Measurements from ENCODE around the gene RAB34. TPM values are rescaled to one million over a fixed set of nuclear protein-coding genes. Genes with fewer than 3 reads are reported as not detected.

The RAB34 gene
- total and polyA plus RNA-seq, 8 donors = 79.4 to 213 (median 189) TPM

DNA sequence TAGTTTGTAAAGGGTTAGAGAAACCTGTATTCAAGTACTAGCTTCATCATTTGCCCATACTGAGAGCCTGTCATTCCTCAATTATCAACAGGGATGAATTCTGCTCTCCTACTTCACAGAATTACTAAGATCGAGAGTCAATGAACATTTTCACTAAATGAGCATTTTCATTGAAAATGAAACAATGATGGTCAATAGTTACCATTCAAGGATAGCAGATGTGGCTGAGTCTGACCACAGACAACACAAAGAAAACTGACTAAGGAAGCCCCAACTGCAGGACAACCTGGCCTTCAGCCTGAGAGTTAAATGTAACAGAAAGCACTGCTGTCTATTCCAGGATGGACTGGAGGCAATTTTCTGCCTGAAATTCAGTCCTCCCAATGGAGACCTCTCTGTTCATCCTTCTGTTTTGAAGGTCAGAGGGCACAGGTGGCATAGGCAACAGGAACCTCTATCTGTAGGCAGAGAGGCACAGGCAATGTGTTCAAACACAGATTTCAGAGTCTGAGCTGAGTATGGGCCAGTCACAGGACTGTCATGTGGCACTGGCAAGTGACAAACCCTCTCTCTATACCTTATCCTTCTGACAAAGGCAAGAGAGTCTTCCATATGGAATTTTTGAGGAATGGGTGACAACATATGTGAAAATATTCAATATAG is 45.6 kb upstream of the RAB34 start:
- H3K9me3 ChIP-seq = no peaks in the 10 kb centered on the region
- no peak overlapping the region for H3K4me3 ChIP-seq
- H3K27ac ChIP-seq = peak overlapping the region in 1 of 2 donors; percentile 15
- peaks cover 0 to 45% of the 10 kb centered on the region in 2 donors for H3K36me3 ChIP-seq
- DNase-seq (no peak), ATAC-seq (peak; percentile 8)
- H3K27me3 ChIP-seq = no peaks in the 10 kb centered on the region
- intact Hi-C loops (cut with DNase I) = loop anchor here in 1 of 2 donors (5.0 kb wide), 1 partner anchor 139 kb away; the partner anchor contains the start of gene DHRS13
- TF ChIP-seq, protein P1, sequence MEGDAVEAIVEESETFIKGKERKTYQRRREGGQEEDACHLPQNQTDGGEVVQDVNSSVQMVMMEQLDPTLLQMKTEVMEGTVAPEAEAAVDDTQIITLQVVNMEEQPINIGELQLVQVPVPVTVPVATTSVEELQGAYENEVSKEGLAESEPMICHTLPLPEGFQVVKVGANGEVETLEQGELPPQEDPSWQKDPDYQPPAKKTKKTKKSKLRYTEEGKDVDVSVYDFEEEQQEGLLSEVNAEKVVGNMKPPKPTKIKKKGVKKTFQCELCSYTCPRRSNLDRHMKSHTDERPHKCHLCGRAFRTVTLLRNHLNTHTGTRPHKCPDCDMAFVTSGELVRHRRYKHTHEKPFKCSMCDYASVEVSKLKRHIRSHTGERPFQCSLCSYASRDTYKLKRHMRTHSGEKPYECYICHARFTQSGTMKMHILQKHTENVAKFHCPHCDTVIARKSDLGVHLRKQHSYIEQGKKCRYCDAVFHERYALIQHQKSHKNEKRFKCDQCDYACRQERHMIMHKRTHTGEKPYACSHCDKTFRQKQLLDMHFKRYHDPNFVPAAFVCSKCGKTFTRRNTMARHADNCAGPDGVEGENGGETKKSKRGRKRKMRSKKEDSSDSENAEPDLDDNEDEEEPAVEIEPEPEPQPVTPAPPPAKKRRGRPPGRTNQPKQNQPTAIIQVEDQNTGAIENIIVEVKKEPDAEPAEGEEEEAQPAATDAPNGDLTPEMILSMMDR (IDR thresholded peaks at IDR 0.05) = no peak
- H3K4me1 ChIP-seq = peaks cover 5 to 31% of the 10 kb centered on the region in 2 donors

DNA sequence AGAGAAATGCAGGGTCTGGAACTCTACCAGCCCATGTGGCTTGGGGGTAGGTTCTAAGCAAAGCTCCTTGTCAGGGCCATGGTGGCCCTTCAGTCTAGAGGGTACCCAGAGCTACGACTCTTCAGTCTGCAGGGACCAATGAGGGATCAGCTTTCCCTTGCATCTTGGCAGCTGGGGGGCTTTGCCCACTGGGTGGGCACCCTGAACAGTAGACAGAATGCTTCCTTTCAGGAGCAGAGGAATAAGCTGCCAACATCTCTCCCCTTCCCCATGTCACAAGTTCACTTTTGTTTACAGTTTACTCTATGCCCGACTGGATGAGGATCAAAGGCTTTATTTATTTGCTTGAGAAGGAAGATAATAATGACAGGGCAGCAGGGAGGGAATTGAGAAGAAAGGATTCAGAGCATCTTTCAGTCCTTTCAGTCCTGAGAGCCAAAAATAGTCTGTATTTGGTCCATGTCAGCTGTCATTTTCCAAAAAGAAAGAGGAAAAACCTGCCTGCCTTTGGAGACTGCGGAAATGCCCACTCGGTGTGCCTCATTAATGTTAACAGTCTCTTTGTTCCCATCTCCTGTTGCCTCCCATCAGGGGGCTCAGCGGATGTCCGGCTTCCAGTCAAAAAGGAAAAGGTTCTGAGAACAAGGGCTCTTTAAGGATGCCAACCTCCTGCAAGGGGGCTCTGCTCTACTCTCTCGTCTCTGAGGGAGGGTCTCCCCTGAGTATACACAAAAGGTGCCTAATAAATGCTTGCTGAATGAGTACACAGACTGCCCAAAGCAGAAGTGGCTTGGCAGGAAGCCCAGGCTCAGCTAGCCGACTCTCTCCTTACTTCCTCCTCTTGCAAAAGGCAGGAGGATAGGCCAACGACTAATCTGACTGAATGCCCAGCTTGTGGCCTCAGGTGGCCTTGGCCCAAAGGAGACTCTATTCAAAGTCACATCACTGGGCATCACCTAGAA is 43.2 kb upstream of the RAB34 start:
- intact Hi-C loops (cut with DNase I) = loop anchor here in 1 of 2 donors (5.0 kb wide), 1 partner anchor 141 kb away; the partner anchor contains the start of gene DHRS13
- no peaks in the 10 kb centered on the region for H3K9me3 ChIP-seq
- H3K36me3 ChIP-seq = peaks cover 0 to 42% of the 10 kb centered on the region in 2 donors
- H3K4me3 ChIP-seq = no peak overlapping the region
- peak overlapping the region; percentile 1 to 48 for H3K27ac ChIP-seq
- peaks cover 5 to 31% of the 10 kb centered on the region in 2 donors for H3K4me1 ChIP-seq
- ATAC-seq = peak; percentile 79
- no peaks in the 10 kb centered on the region for H3K27me3 ChIP-seq
- DNase-seq = peak in 2 of 4 donors; percentile 87 to 89
- TF ChIP-seq, protein P1 (IDR thresholded peaks at IDR 0.05) = no peak

GRCh38 chr17:28759256-28759865 is 41.7 kb upstream of the RAB34 start:
- no peak overlapping the region for H3K4me3 ChIP-seq
- no peaks in the 10 kb centered on the region for H3K27me3 ChIP-seq
- H3K27ac ChIP-seq = no peak overlapping the region
- intact Hi-C loops (cut with DNase I) = no loop called here
- H3K4me1 ChIP-seq = peaks cover 5 to 31% of the 10 kb centered on the region in 2 donors
- H3K9me3 ChIP-seq = no peaks in the 10 kb centered on the region
- no peak for ATAC-seq
- TF ChIP-seq, protein P1 (IDR thresholded peaks at IDR 0.05) = no peak
- no peak for DNase-seq
- peaks cover 0 to 33% of the 10 kb centered on the region in 2 donors for H3K36me3 ChIP-seq

DNA sequence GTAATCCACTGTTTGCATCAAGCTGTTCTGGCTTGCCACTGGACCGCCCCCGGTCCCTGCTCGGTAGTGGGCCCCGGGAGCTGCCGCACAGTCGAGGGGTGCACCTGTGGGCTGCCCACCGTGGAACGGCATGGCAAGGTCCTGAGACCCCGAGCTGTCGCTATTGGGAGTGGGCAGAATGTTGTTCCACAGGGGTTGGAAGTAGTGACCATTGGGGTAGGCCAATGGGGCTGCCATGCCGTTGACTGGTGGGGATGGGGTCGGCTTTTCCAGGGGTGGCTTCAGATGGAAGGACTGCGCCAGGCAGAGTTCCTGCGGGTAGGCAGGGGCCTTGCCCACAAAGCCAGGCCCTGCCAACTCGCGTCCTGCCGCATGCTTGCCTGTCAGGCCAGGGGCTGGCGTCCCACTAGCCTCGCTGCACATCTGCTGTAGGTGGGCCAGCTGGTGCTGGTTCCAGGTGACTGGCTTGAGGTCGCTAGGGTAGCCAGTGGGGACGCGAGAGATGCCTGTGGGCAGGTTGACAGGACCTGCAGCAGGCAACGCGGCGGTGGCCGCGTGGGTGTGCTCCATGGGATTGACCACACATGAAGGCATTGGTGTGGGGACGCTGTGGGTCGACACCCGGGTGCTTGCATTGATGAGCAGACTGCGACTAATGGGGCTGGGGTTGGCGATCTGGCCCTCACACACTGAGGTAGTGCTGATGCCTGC is 40.9 kb upstream of the RAB34 start:
- intact Hi-C loops (cut with DNase I) = no loop called here
- ATAC-seq (no peak), DNase-seq (no peak)
- Histone ChIP-seq H3K4me1 (peaks cover 5 to 26% of the 10 kb centered on the region in 2 donors), H3K27me3 (no peaks in the 10 kb centered on the region), H3K36me3 (peaks cover 0 to 33% of the 10 kb centered on the region in 2 donors), H3K4me3 (no peak overlapping the region), H3K9me3 (no peaks in the 10 kb centered on the region), H3K27ac (no peak overlapping the region)
- TF ChIP-seq, protein P1 (IDR thresholded peaks at IDR 0.05) = no peak
